GM12872 (cell line): Measurements from ENCODE around the gene BRAP.

Source experiments
- CTCF ChIP-seq: IDR thresholded peaks from 3 replicates; pipeline ENCODE4 v1.5.1; 2011; ENCODE audit warnings: low read depth, mild to moderate bottlenecking, low read length, moderate library complexity; ENCODE audit not compliant: insufficient read depth

BRAP gene

GRCh38 chr12:111687255-111687654 is 1.5 kb upstream of the BRAP start:
- peak; percentile 59 for TF ChIP-seq CTCF

GRCh38 chr12:111686574-111687105 is 884 bp upstream of the BRAP start:
- no peak for TF ChIP-seq CTCF

- no peak for TF ChIP-seq CTCF
Measured at GRCh38 chr12:111685322-111685810, 390 bp downstream of the BRAP start.

GRCh38 chr12:111677186-111677585 is 8.6 kb downstream of the BRAP start:
- TF ChIP-seq CTCF = no peak

GRCh38 chr12:111673503-111673902 is 12.3 kb downstream of the BRAP start:
- TF ChIP-seq CTCF = peak; percentile 37; the same call in 2 of the 3 replicates

GRCh38 chr12:111672822-111673381 is 12.9 kb downstream of the BRAP start:
- TF ChIP-seq CTCF = no peak

- TF ChIP-seq CTCF = no peak
Measured at GRCh38 chr12:111664961-111665865, 20.5 kb downstream of the BRAP start.
